HG03521 (cell line): Measurements from ENCODE around the gene TM6SF1.
"Not testable (repeated sequence)": the region's sequence is repeated elsewhere in the genome, so short reads cannot be mapped to it uniquely, and the experiment has no call there.

Experiments
- ATAC-seq: cut with Tn5 transposase; IDR thresholded peaks from one replicate; pipeline ENCODE4 v1.9.1; 2021; ENCODE audit warnings: mild to moderate bottlenecking, moderate library complexity; ENCODE audit not compliant: unreplicated experiment

TM6SF1 gene

GRCh38 chr15:83115410-83115809 is 8.0 kb downstream of the TM6SF1 start:
- ATAC-seq = no peak

- ATAC-seq = peak; percentile 79
Measured at GRCh38 chr15:83115831-83116565, 8.6 kb downstream of the TM6SF1 start.

GRCh38 chr15:83118291-83118827 is 10.9 kb downstream of the TM6SF1 start:
- ATAC-seq = no peak

GRCh38 chr15:83118968-83119367 is 11.5 kb downstream of the TM6SF1 start:
- ATAC-seq = no peak

- ATAC-seq = no peak
Measured at GRCh38 chr15:83119968-83120581, 12.6 kb downstream of the TM6SF1 start.

GRCh38 chr15:83123529-83123928 is 16.1 kb downstream of the TM6SF1 start:
- ATAC-seq = no peak

- ATAC-seq = no peak
Measured at GRCh38 chr15:83127547-83128150, 20.2 kb downstream of the TM6SF1 start.

GRCh38 chr15:83129791-83130190 is 22.3 kb downstream of the TM6SF1 start:
- no peak for ATAC-seq

- ATAC-seq = no peak
Measured at GRCh38 chr15:83132861-83133523, 25.5 kb downstream of the TM6SF1 start.

- not testable (repeated sequence) for ATAC-seq
Measured at GRCh38 chr15:83142151-83142550, 34.7 kb downstream of the TM6SF1 start.

GRCh38 chr15:83144771-83145170 is 37.3 kb downstream of the TM6SF1 start:
- no peak for ATAC-seq

GRCh38 chr15:83153288-83153687 is 45.8 kb downstream of the TM6SF1 start:
- no peak for ATAC-seq

GRCh38 chr15:83155942-83156341 is 48.5 kb downstream of the TM6SF1 start:
- no peak for ATAC-seq

- ATAC-seq = no peak
Measured at GRCh38 chr15:83158393-83158792, 50.9 kb downstream of the TM6SF1 start.

- no peak for ATAC-seq
Measured at GRCh38 chr15:83160741-83161140, 53.3 kb downstream of the TM6SF1 start.

GRCh38 chr15:83163032-83163431 is 55.6 kb downstream of the TM6SF1 start:
- no peak for ATAC-seq

GRCh38 chr15:83164111-83164770 is 56.8 kb downstream of the TM6SF1 start:
- no peak for ATAC-seq

GRCh38 chr15:83164771-83165404 is 57.4 kb downstream of the TM6SF1 start:
- ATAC-seq = no peak

GRCh38 chr15:83166218-83166617 is 58.8 kb downstream of the TM6SF1 start:
- ATAC-seq = no peak

- ATAC-seq = no peak
Measured at GRCh38 chr15:83166830-83167229, 59.4 kb downstream of the TM6SF1 start.
